ENCODE results near the gene ACR.

ACR gene

DNA sequence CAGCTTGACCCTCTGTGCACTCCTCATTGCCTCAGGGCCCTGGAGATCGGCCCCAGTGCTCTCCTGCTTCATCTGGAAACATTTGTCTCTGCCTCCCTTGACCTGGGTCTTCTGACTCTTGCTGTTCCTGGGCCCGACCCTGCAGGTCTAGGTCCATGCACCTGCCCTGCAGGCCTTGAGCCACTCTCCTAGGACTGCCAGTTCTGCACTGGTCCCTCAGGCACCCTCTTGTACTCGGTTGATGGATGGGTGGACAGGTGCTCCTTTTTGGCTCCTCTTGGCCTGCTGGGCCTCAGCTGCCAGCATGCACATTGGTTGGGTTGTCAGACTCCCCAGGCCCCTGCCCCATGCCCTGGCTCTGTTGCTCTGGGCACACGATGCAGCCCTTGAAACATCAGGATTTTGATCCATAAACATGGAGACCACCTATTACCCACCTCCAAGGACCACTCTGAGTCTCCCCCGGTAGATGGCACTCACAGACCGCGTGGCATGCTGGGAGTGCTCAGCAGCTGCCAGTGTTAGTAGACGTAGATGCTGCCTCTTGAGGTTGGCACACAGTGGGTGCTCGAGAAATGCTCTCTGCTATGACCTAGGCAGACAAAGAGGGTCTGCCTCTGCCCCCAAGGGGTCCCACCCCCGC lies 20.2 kb upstream of the ACR start:
- no peak for DNase-seq

- DNase-seq: no peak
These were observed 19.7 kb upstream of the ACR start for GRCh38 chr22:50718352-50718709.

- DNase-seq: no peak
These were observed 18.1 kb upstream of the ACR start for GRCh38 chr22:50719814-50720300.

DNA sequence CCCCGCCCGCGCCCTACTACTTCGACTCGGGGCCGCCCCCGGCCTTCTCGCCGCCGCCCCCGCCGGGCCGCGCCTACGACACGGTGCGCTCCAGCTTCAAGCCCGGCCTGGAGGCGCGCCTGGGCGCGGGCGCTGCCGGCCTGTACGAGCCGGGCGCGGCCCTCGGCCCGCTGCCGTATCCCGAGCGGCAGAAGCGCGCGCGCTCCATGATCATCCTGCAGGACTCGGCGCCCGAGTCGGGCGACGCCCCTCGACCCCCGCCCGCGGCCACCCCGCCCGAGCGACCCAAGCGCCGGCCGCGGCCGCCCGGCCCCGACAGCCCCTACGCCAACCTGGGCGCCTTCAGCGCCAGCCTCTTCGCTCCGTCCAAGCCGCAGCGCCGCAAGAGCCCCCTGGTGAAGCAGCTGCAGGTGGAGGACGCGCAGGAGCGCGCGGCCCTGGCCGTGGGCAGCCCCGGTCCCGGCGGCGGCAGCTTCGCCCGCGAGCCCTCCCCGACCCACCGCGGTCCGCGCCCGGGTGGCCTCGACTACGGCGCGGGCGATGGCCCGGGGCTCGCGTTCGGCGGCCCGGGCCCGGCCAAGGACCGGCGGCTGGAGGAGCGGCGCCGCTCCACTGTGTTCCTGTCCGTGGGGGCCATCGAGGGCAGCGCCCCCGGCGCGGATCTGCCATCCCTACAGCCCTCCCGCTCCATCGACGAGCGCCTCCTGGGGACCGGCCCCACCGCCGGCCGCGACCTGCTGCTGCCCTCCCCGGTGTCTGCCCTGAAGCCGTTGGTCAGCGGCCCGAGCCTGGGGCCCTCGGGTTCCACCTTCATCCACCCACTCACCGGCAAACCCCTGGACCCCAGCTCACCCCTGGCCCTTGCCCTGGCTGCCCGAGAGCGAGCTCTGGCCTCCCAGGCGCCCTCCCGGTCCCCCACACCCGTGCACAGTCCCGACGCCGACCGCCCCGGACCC lies 17.4 kb upstream of the ACR start:
- no peak for DNase-seq

DNA sequence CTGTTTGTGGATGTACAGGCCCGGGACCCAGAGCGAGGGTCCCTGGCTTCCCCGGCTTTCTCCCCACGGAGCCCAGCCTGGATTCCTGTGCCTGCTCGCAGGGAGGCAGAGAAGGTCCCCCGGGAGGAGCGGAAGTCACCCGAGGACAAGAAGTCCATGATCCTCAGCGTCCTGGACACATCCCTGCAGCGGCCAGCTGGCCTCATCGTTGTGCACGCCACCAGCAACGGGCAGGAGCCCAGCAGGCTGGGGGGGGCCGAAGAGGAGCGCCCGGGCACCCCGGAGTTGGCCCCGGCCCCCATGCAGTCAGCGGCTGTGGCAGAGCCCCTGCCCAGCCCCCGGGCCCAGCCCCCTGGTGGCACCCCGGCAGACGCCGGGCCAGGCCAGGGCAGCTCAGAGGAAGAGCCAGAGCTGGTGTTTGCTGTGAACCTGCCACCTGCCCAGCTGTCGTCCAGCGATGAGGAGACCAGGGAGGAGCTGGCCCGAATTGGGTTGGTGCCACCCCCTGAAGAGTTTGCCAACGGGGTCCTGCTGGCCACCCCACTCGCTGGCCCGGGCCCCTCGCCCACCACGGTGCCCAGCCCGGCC lies 16.7 kb upstream of the ACR start:
- DNase-seq: no peak

- DNase-seq: no peak
These were observed 15.8 kb upstream of the ACR start for GRCh38 chr22:50722048-50722701.

GRCh38 chr22:50722716-50723428 lies 15.1 kb upstream of the ACR start:
- no peak for DNase-seq

DNA sequence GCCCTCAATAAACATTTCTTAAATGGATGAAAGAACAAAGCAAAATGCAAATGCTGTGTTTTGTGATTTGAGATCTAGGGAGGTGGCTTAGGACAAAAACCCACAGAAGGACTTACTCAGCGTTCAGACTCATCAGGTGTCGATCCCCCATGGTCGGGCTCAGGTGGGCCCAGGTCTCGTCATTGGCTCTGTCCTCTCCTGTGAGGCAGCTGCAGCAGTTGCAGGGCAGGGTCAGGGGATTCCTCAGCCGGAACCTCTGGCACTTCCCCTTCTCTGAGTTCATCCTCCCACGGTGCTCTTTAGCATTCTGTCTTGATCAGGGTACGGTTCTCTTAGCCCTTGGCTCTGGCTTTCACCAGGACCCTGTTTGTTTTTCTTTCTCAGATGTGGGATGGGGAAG lies 14.0 kb upstream of the ACR start:
- DNase-seq: no peak

- DNase-seq: no peak
These were observed 13.4 kb upstream of the ACR start for GRCh38 chr22:50724616-50725015.

DNA sequence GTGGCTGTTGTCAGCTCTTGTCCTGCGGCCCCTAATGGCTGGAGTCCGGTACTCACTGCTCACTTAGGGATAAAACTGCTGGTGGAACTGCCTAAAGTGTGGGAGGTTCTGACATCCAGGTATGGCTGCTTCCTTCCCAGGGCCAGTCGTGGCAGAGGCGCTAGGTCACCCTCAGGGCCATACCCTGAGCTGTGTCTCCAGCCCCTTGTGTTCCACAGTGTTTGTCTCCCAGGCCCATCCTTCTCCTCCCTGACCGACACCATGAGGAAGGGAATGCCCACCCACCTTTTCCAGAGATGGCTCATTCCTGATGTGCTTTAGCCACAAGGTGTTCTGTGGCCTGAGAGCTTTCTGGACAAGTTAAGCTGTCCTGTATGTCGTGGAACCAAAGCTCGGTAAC lies 12.4 kb upstream of the ACR start:
- no peak for DNase-seq

DNA sequence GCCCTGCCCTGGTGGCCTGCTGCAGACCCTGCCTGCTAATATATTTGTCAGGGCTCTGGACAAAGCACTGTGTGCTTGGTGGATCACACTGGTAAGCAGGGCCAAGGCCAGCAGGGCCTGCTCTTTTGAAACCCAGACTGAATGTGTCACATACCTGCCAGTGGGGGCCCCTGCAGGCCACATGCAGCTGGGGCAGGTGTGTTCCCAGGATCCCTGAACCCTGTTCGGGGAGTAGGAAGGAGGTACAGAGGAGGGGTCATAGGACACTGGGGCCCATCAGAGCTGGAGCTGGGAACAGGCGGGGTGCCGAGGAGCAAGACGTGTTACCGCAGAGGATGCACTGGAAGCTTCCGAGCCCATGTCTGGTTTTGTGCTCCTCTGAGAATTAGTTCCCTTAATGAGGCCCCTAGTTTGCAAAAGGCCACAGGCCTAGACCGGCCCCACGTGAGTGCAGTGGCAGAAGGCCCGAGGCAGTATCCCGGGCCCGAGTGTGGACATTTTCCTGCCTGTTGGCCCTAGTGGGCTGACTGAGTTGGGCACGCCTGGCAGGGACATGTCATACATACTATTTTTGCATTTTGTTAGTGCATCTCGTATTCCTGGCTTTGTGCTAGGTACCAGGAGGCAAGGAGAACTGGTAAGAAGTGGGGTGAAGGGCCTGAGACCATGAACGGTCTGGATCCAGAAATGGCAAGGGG lies 11.2 kb upstream of the ACR start:
- no peak for DNase-seq

- no peak for DNase-seq
These were observed 10.1 kb upstream of the ACR start for GRCh38 chr22:50727678-50728522.

- no peak for DNase-seq
These were observed 9.5 kb upstream of the ACR start for GRCh38 chr22:50728523-50728931.

DNA sequence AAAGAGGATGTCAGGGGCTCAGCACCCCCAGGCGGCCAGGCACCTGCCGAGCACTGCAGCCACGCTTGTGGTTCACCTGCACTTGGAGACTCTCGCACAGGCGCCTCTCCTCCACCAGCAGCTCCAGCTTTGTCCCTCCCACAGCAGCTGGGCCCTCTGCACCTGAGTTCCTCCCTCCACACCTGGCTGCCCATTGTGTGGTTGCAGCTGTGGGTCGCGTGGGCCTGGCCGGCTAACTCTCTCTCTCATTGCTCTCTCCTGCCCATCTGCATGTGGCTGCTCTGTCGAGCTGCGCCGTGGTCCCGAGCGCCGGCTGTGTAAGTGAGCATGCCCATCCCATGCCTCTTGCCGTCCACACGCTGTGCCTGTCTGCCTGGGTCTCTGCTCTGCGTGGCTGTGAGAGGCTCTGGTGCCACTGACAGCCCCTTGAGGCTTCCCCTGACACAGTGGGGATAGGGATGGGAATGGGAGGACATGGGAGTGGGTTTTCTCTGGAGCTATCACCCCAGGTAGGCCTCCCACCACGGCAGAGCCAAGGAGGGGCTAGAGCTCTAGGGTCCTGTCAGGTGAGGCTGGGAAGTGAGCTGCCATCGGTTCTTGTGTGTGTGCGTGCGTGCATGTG lies 8.5 kb upstream of the ACR start:
- DNase-seq: no peak

- no peak for DNase-seq
These were observed 7.8 kb upstream of the ACR start for GRCh38 chr22:50730013-50730891.

- DNase-seq: no peak
These were observed 6.9 kb upstream of the ACR start for GRCh38 chr22:50730941-50731661.

DNA sequence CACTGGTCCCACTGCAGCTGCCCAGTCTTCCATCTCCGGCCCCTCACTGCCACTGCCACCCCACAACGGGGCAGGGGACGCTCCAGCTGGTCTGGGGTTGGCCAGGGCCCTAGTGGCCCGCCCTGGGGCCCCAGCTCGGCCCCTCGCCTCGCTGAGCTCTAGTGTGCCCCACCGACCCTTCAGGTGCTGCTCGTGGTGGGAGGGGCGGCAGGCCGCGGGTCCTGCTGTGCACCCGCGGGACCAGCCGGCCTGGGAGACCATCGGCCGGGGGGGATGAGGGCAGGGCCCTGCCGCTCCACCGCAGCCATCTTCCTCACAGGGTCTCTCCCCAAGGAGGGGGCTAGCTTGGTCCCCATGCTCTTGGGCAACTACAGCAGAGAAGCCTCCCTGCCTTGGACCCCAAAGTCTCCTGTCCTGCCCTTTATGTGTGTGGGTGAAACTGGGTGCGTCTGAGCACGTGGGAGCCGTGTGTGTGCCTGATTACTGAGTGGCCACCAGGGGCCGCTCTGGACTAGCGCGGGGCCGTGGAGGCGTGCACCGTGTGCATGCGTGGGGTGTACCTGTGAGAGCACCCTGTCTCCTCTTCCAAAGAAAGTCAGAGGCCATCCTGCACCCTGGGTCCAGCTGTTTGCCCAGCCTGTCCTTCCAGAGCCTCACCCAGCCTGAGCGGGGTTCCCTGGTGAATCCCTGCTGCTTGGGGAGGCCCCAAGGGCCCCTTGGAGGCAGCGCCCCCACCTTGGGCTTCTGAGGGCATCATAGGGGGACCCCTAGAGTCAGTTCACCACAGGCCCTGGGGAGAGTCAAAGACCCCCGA lies 6.0 kb upstream of the ACR start:
- DNase-seq: peak; percentile 62

GRCh38 chr22:50732681-50733080 lies 5.3 kb upstream of the ACR start:
- no peak for DNase-seq

Measured in stimulated activated CD4-positive, alpha-beta T cell treated with anti-CD3 and anti-CD28 coated beads, Interleukin-1b, Interleukin-23, amount 100 ng/mL, for 48 hours (primary cell).